ENCODE measurements around the gene MRTFB.

GRCh38 chr16:14202095-14202494 lies 131.0 kb downstream of the MRTFB start:
- no peak for TF ChIP-seq HDGF (IDR thresholded peaks at IDR 0.05; ENCODE audit: borderline replicate concordance)
- no peak for TF ChIP-seq LEF1 (IDR thresholded peaks at IDR 0.05; ENCODE audit: borderline replicate concordance)
- TF ChIP-seq FOXK2 (IDR thresholded peaks at IDR 0.05), result no peak
- TF ChIP-seq SP1 (IDR thresholded peaks at IDR 0.05), result no peak
- TF ChIP-seq CTBP1 (IDR thresholded peaks at IDR 0.05; ENCODE audit: borderline replicate concordance), result no peak
- TF ChIP-seq, protein P1, sequence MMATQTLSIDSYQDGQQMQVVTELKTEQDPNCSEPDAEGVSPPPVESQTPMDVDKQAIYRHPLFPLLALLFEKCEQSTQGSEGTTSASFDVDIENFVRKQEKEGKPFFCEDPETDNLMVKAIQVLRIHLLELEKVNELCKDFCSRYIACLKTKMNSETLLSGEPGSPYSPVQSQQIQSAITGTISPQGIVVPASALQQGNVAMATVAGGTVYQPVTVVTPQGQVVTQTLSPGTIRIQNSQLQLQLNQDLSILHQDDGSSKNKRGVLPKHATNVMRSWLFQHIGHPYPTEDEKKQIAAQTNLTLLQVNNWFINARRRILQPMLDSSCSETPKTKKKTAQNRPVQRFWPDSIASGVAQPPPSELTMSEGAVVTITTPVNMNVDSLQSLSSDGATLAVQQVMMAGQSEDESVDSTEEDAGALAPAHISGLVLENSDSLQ (IDR thresholded peaks at IDR 0.05), result no peak

Data from HEK293T (cell line).